OCI-LY1 (cell line): Measurements from ENCODE around the gene USP15.
"Not testable (repeated sequence)": the region's sequence is repeated elsewhere in the genome, so short reads cannot be mapped to it uniquely, and the experiment has no call there.

Experiments
- CTCF ChIP-seq: fragments of 200-600 bp; sonication (generic), shearing (Covaris generic); IDR thresholded peaks from 2 replicates; pipeline ENCODE4 v1.5.1; 2017; ENCODE audit warnings: mild to moderate bottlenecking, antibody characterized with exemption, low read length, moderate library complexity, mixed read lengths
- EZH2 ChIP-seq: fragments of 200-600 bp; sonication (generic), shearing (Covaris generic); IDR thresholded peaks from 2 replicates; pipeline ENCODE4 v1.8.0; 2017; ENCODE audit warnings: borderline replicate concordance, mixed run types, mild to moderate bottlenecking, antibody characterized with exemption, low read length, moderate library complexity, mixed read lengths

GRCh38 chr12:62343304-62344120 lies 83.3 kb downstream of the USP15 start:
- TF ChIP-seq CTCF, EZH2: not testable (repeated sequence)
